Measurements from ENCODE around the gene TBC1D22A.

DNA sequence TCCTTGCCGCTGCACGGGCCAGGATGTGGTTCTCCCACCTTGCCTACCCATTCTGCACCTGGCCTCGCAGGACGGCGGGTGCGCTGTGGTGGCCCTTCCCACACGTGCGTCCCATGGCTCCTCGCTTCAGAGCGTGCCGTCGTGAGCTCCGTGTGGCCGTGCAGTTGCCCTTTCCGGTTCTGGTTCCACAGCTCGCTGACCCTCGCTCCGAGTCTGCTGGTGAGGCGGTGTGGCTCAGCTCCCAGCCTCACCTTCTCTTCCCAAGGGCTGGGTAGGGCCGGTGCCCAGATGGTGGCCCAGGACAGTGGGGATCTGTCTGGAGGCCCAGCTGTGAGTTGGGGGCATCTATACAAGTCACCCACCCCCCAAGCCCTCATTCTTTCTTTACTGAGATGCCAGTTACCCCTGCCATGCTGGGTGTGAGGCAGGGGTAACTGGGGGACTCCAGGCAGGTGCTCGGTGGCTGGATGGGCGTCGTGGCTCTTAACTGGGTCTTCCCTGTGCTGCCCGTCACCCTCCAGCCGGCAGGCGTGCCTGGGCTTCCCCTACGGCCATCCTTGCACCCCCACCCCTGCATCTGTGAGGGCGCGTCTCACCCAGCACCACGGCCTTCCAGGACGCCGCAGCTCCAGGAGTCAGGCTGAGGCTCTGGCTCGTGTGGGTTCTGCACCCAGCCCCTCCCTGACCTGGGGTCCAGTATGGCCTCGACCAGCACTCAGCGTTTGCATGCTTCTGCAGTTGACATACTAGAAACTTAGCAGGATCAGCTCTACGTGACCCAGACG is 395.2 kb downstream of the TBC1D22A start:
- TF ChIP-seq, protein P1, sequence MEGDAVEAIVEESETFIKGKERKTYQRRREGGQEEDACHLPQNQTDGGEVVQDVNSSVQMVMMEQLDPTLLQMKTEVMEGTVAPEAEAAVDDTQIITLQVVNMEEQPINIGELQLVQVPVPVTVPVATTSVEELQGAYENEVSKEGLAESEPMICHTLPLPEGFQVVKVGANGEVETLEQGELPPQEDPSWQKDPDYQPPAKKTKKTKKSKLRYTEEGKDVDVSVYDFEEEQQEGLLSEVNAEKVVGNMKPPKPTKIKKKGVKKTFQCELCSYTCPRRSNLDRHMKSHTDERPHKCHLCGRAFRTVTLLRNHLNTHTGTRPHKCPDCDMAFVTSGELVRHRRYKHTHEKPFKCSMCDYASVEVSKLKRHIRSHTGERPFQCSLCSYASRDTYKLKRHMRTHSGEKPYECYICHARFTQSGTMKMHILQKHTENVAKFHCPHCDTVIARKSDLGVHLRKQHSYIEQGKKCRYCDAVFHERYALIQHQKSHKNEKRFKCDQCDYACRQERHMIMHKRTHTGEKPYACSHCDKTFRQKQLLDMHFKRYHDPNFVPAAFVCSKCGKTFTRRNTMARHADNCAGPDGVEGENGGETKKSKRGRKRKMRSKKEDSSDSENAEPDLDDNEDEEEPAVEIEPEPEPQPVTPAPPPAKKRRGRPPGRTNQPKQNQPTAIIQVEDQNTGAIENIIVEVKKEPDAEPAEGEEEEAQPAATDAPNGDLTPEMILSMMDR (IDR thresholded peaks at IDR 0.05), result no peak
- TF ChIP-seq POLR2AphosphoS5 (IDR thresholded peaks at IDR 0.05), result no peak
- TF ChIP-seq POLR2A (IDR thresholded peaks at IDR 0.05), result no peak

All from gastroesophageal sphincter (tissue), 3 donors.